CD4-positive, alpha-beta T cell (primary cell): ENCODE results near the gene UNC50. TPM values are rescaled to one million over a fixed set of nuclear protein-coding genes. Genes with fewer than 3 reads are reported as not detected.

Source experiments
- ATAC-seq: fragments of 200-7000 bp; cut with Tn5 transposase; one replicate; pipeline ENCODE4 v1.10.0; 2022; ENCODE audit warnings: mild to moderate bottlenecking; ENCODE audit not compliant: poor library complexity
- CTCF ChIA-PET: fragments of 350-600 bp; sonication (Branson Sonifier 250); formaldehyde crosslinking; loops from one replicate; lab custom pipeline; 2021; ENCODE audit warnings: antibody characterized with exemption, inconsistent platforms; lab: Charles Lee
- POLR2A ChIA-PET: fragments of 350-600 bp; sonication (Branson Sonifier 250); formaldehyde crosslinking; loops from one replicate; lab custom pipeline; 2021; ENCODE audit warnings: antibody characterized with exemption, inconsistent platforms; lab: Charles Lee
- DNase-seq, 14 experiments: peaks; one replicate each; pipeline ENCODE4 v3.0.0-alpha.2; 2013 to 2020; ENCODE audit warnings: mixed read lengths in 2 of 14
- H3K27ac ChIP-seq, 2 donors: one replicate each; pipeline versions ENCODE4 v1.5.1 to v1.7.0; 2013; ENCODE audit warnings: low read length in 2 of 2, low read depth in 1 of 2, mild to moderate bottlenecking in 1 of 2
- H3K27me3 ChIP-seq, 2 experiments: 1 replicate in 1 of 2; 2 replicates in 1 of 2; pipeline versions ENCODE4 v1.6.1 to v1.7.0; 2013; ENCODE audit warnings: low read length in 2 of 2, control low read depth in 1 of 2, mild to moderate bottlenecking in 1 of 2, moderate library complexity in 1 of 2; ENCODE audit not compliant: insufficient read depth in 2 of 2, control insufficient read depth in 1 of 2
- H3K36me3 ChIP-seq: one replicate; pipeline ENCODE4 v1.6.1; 2013; ENCODE audit warnings: low read length, control low read depth; ENCODE audit not compliant: insufficient read depth
- H3K4me1 ChIP-seq: one replicate; pipeline ENCODE4 v1.6.1; 2013; ENCODE audit warnings: low read length, control low read depth; ENCODE audit not compliant: insufficient read depth
- H3K4me3 ChIP-seq: one replicate; pipeline ENCODE4 v1.5.1; 2013; ENCODE audit warnings: mild to moderate bottlenecking, low read length, moderate library complexity
- H3K9me3 ChIP-seq, 2 experiments: 1 replicate in 1 of 2; 2 replicates in 1 of 2; pipeline versions ENCODE4 v1.6.1 to v1.7.0; 2013; ENCODE audit warnings: low read length in 2 of 2, mild to moderate bottlenecking in 2 of 2, control low read depth in 1 of 2, moderate library complexity in 1 of 2; ENCODE audit not compliant: control insufficient read depth in 1 of 2, insufficient read depth in 1 of 2
- H3K27ac Mint-ChIP-seq: one replicate; pipeline ENCODE4 v1.8.0; 2020; ENCODE audit warnings: mixed read lengths
- H3K27me3 Mint-ChIP-seq: one replicate; pipeline ENCODE4 v1.8.0; 2021; ENCODE audit warnings: mixed read lengths
- H3K36me3 Mint-ChIP-seq: one replicate; pipeline ENCODE4 v1.8.0; 2021; ENCODE audit warnings: low read depth, mixed read lengths
- H3K4me1 Mint-ChIP-seq: one replicate; pipeline ENCODE4 v1.8.0; 2021; ENCODE audit warnings: low read depth, mixed read lengths
- H3K4me3 Mint-ChIP-seq: one replicate; pipeline ENCODE4 v1.8.0; 2020; ENCODE audit warnings: mild to moderate bottlenecking, mixed read lengths
- H3K9me3 Mint-ChIP-seq: one replicate; pipeline ENCODE4 v1.8.0; 2020; ENCODE audit warnings: mixed read lengths
- intact Hi-C, 2 experiments: fragments of 100-400 bp; cut with DNase I in 1 of 2; cut with micrococcal nuclease in 1 of 2; formaldehyde crosslinking; loops; one replicate each; pipeline versions ENCODE4 v1.15.1 to v1.9.0; 2023 to 2025; cut with DNase I, micrococcal nuclease
- total RNA-seq, 174 experiments: library from RNA in 2 of 174; stranded (reverse) in 2 of 174; gene quantifications; one replicate each; pipeline ENCODE4 v1.2.3 and lab custom pipeline; 2021 to 2026
- TF ChIP-seq, protein P1 (sequence below): fragments of 200-600 bp; IDR thresholded peaks from one replicate; pipeline ENCODE4 v1.8.0; 2022; ENCODE audit warnings: antibody characterized with exemption, mild to moderate bottlenecking

UNC50 gene
- total RNA-seq, 2 experiments from 2014 or later, result 17.1 to 17.5 TPM

DNA sequence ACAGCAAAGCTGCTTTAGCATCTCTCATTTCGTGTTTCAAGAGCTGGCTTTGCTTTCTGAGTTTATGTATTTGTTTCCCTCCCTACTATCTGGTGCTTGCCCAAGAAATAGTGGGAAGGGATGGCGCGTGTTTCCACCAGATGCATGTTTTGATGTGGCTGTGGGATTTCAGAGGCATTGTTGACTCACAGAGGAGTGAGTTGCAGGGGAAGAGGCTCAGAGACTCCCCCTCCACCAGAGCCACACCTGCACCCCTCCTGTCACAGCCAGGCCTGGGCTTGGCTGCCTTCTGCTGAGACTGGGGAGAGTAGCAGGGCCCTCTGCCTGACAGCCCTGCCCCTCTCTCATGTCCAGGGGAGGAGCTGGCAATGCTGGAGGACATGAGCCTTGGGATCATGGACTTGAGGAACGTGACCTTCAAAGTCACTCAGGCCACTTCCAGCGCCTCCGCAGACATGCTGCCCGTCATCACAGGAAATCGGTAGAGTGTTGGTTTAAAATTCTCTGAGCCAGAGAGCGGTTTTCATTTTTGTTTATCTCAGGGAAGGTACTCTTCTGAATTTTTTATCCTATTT is 43.0 kb upstream of the UNC50 start:
- H3K4me1 Mint-ChIP-seq, result no peaks in the 10 kb centered on the region
- peaks cover 84% of the 10 kb centered on the region for H3K36me3 Mint-ChIP-seq
- H3K4me3 ChIP-seq, result no peak overlapping the region
- no peak overlapping the region for H3K27ac Mint-ChIP-seq
- no peaks in the 10 kb centered on the region for H3K27me3 Mint-ChIP-seq
- no peak overlapping the region for H3K27ac ChIP-seq
- ATAC-seq (no peak), DNase-seq (no peak)
- H3K9me3 ChIP-seq, result no peaks in the 10 kb centered on the region
- ChIA-PET CTCF (no interaction called here), POLR2A (no interaction called here)
- intact Hi-C loops, result loop anchor here (5.0 kb wide), 4 partner anchors 67 to 502 kb away; no protein-coding TSS in a partner anchor
- TF ChIP-seq, protein P1, sequence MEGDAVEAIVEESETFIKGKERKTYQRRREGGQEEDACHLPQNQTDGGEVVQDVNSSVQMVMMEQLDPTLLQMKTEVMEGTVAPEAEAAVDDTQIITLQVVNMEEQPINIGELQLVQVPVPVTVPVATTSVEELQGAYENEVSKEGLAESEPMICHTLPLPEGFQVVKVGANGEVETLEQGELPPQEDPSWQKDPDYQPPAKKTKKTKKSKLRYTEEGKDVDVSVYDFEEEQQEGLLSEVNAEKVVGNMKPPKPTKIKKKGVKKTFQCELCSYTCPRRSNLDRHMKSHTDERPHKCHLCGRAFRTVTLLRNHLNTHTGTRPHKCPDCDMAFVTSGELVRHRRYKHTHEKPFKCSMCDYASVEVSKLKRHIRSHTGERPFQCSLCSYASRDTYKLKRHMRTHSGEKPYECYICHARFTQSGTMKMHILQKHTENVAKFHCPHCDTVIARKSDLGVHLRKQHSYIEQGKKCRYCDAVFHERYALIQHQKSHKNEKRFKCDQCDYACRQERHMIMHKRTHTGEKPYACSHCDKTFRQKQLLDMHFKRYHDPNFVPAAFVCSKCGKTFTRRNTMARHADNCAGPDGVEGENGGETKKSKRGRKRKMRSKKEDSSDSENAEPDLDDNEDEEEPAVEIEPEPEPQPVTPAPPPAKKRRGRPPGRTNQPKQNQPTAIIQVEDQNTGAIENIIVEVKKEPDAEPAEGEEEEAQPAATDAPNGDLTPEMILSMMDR, result no peak
- no peaks in the 10 kb centered on the region for H3K27me3 ChIP-seq
- H3K9me3 Mint-ChIP-seq, result no peaks in the 10 kb centered on the region
- no peak overlapping the region for H3K4me3 Mint-ChIP-seq
- H3K36me3 ChIP-seq, result peaks cover 95% of the 10 kb centered on the region
- no peaks in the 10 kb centered on the region for H3K4me1 ChIP-seq

DNA sequence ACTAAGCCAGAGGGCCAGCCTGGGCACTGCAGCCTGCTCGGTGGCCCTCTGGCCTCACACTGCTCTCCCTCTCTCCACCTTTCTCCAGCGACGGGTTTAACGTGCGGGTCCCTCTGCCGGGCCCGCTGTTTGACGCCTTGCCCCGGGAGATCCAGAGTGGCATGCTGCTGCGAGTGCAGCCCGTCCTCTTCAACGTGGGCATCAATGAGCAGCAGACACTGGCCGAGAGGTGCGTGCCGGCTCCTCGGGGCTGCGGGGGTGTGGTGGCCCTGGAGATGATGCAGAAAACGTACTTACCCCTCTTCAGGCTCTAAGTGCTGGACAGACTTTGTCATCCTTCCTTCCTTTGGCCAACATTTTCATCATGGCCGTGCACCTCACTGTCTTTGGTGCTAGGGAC is 42.4 kb upstream of the UNC50 start:
- no peaks in the 10 kb centered on the region for H3K4me1 ChIP-seq
- Mint-ChIP-seq H3K27ac (peak overlapping the region; percentile 59), H3K27me3 (no peaks in the 10 kb centered on the region), H3K4me1 (no peaks in the 10 kb centered on the region), H3K9me3 (no peaks in the 10 kb centered on the region), H3K36me3 (peaks cover 84% of the 10 kb centered on the region), H3K4me3 (no peak overlapping the region)
- no peaks in the 10 kb centered on the region for H3K27me3 ChIP-seq
- no peak for ATAC-seq
- intact Hi-C loops, result loop anchor here (5.0 kb wide), 4 partner anchors 66 to 501 kb away; no protein-coding TSS in a partner anchor
- POLR2A ChIA-PET, result no interaction called here
- H3K36me3 ChIP-seq, result peaks cover 97% of the 10 kb centered on the region
- H3K27ac ChIP-seq, result no peak overlapping the region
- no peaks in the 10 kb centered on the region for H3K9me3 ChIP-seq
- no peak for DNase-seq
- CTCF ChIA-PET, result no interaction called here
- TF ChIP-seq, protein P1, result no peak
- H3K4me3 ChIP-seq, result no peak overlapping the region

DNA sequence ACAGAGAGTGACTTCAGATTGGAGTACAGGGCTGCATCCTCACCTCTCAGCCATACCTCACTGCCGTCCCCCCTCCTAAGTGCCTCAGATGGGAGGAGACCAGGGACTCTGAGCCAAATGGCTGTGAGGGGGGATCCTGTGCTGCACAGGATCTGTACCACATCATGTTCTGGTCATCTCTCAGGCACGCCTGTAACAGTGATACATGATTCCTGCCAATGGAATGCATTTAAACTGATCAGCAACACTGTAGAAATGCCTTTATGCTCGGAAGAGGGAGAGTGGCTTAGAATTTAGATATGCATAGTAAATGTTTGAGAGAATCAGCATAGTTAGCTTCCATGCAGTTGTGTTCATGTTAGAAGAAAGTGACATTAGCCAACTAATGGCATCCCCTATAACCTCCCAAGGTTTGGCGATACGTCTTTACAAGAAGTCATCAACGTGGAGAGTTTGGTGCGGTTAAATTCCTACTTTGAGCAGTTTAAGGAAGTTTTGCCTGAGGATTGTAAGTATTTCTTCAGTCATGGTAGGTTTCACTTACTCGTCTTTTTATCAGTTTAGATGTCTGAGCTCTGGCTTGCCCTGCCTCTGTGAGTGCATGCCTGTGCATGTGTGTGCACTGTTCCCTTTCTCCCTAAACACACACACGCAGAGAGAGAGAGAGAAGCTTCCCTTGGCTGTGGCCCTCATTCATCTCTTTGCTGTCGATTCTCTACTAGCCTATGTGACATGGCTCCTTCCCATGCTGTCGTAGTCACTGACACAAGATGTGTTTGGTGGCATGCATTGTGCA is 40.0 kb upstream of the UNC50 start:
- H3K27ac Mint-ChIP-seq, result no peak overlapping the region
- ChIA-PET CTCF (interaction anchor here (0.6 to 1.4 kb wide), 19 partner anchors 10 to 609 kb away, joined by 3 to 8 read pairs (median 3); no protein-coding TSS in a partner anchor), POLR2A (interaction anchor here (0.9 kb wide), 1 partner anchor 9 kb away, joined by 3 read pairs; no protein-coding TSS in a partner anchor)
- H3K9me3 Mint-ChIP-seq, result no peaks in the 10 kb centered on the region
- no peak overlapping the region for H3K4me3 Mint-ChIP-seq
- H3K36me3 Mint-ChIP-seq, result peaks cover 91% of the 10 kb centered on the region
- ATAC-seq (no peak), DNase-seq (no peak)
- Histone ChIP-seq H3K27me3 (no peaks in the 10 kb centered on the region), H3K36me3 (peaks cover 100% of the 10 kb centered on the region), H3K9me3 (no peaks in the 10 kb centered on the region), H3K4me3 (no peak overlapping the region), H3K4me1 (no peaks in the 10 kb centered on the region), H3K27ac (no peak overlapping the region)
- intact Hi-C loops, result loop anchor here (5.0 kb wide), 4 partner anchors 64 to 499 kb away; no protein-coding TSS in a partner anchor
- TF ChIP-seq, protein P1, result no peak
- no peaks in the 10 kb centered on the region for H3K4me1 Mint-ChIP-seq
- no peaks in the 10 kb centered on the region for H3K27me3 Mint-ChIP-seq
